ENCODE measurements around the gene GPC5.
"Not testable (repeated sequence)": the region's sequence is repeated elsewhere in the genome, so short reads cannot be mapped to it uniquely, and the experiment has no call there.

GPC5 gene

GRCh38 chr13:91649456-91649855, 251.0 kb downstream of the GPC5 start:
- DNase-seq (ENCODE audit: low spot score): no peak

- no peak for DNase-seq (ENCODE audit: low spot score)
Observed at GRCh38 chr13:91652404-91653301, 254.2 kb downstream of the GPC5 start.

DNA sequence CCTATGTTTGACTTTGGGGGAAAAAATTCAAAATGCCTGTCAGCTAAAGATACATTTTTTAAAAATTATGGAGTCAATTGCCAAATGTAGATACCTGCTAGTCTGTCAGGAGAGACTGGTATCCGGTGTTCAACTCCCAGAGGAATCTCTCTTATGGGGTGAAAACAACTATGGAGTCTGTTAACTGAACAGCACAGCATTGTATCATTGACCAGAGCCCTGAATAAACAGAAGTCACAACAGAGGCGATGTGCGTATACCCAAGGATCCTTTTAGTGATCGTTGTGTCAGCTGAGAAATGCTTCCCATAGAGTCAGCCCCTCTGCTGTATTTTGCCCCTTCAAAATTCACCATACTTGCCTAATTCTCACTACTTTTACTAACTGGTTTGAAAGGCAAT, 257.3 kb downstream of the GPC5 start:
- DNase-seq (ENCODE audit: low spot score): no peak

GRCh38 chr13:91657283-91657682, 258.9 kb downstream of the GPC5 start:
- DNase-seq (ENCODE audit: low spot score): no peak

GRCh38 chr13:91659256-91660075, 261.0 kb downstream of the GPC5 start:
- no peak for DNase-seq (ENCODE audit: low spot score)

DNA sequence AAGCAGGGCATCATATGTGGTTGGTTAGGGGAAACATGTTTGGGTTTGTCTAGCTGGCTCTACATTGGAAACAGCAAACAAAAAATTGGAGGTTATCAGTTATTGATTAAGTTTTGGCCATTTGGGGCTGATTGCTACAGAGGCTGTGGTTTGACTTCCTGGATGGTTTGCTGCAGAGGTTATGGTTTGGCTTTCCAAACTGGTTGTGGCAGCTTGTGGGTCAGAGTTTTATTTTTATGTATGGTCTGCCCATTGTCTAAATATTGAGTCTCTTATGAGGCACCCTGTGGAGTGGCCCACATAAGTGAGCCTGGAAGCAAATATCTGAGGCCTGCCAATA, 261.6 kb downstream of the GPC5 start:
- DNase-seq (ENCODE audit: low spot score): no peak

GRCh38 chr13:91661692-91662490, 263.5 kb downstream of the GPC5 start:
- DNase-seq (ENCODE audit: low spot score): no peak

- no peak for DNase-seq (ENCODE audit: low spot score)
Observed at GRCh38 chr13:91664039-91664438, 265.6 kb downstream of the GPC5 start.

DNA sequence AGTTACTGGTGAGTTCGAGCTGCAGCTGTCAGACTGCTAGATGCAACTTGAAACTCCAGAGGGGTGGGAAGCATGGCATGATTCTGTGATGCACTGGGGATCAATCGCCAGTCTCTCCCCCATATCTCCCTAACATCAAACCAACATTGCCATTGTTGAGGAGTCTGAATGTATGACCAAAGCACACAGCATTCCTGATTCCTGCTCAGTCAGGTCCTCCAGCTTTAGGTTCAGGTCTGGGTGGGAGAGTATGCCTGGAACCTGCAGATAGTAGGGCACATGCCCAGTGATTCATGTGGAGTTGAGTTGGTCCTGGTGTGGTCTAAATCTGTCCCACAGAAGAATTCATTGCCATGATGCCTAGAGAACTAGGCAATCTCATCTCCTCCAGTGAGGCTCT, 269.1 kb downstream of the GPC5 start:
- no peak for DNase-seq (ENCODE audit: low spot score)

- no peak for DNase-seq (ENCODE audit: low spot score)
Observed at GRCh38 chr13:91668866-91669495, 270.6 kb downstream of the GPC5 start.

DNA sequence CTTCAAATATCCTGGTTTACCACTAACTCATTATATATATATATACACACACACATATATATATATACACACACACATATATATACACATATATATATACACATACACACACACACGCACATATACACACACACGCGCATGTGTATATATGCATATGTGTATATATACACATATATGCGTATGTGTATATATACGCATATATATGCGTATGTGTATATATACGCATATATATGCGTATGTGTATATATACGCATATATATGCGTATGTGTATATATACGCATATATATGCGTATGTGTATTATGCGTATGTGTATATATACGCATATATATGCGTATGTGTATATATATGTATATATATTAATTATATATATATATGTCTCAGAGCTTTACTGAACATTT, 275.9 kb downstream of the GPC5 start:
- DNase-seq (ENCODE audit: low spot score): not testable (repeated sequence)

- no peak for DNase-seq (ENCODE audit: low spot score)
Observed at GRCh38 chr13:91684746-91685145, 286.3 kb downstream of the GPC5 start.

GRCh38 chr13:91690944-91691343, 292.5 kb downstream of the GPC5 start:
- no peak for DNase-seq (ENCODE audit: low spot score)

DNA sequence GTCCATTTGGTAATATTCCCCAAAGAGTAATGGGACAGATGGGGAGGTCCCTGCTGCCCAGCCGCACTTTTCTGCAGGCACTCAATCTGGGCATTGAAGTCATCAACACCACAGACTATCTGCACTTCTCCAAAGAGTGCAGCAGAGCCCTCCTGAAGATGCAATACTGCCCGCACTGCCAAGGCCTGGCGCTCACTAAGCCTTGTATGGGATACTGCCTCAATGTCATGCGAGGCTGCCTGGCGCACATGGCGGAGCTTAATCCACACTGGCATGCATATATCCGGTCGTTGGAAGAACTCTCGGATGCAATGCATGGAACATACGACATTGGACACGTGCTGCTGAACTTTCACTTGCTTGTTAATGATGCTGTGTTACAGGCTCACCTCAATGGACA, 295.0 kb downstream of the GPC5 start:
- no peak for DNase-seq (ENCODE audit: low spot score)

DNA sequence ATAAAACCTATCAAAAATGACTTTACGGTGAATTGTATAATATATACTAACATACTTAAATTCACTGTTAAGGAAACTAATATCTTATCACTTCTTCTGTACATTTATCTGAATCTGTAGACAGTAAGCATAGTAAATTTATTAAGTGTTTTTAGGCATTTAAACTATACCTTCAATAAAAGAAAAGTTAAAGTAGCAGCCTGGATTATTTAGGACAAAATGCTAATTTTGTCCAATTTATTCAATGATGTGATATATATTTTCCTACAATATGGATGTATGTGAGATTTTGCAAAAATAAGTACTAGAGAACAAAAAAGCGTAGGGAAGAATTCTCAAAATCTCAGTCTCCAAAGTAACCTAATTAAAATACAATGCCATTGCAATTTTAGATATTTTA, 299.9 kb downstream of the GPC5 start:
- DNase-seq (ENCODE audit: low spot score): no peak

- DNase-seq (ENCODE audit: low spot score): no peak
Observed at GRCh38 chr13:91698767-91699166, 300.3 kb downstream of the GPC5 start.

- no peak for DNase-seq (ENCODE audit: low spot score)
Observed at GRCh38 chr13:91699863-91700262, 301.4 kb downstream of the GPC5 start.

- no peak for DNase-seq (ENCODE audit: low spot score)
Observed at GRCh38 chr13:91701975-91702374, 303.6 kb downstream of the GPC5 start.

GRCh38 chr13:91702411-91702810, 304.0 kb downstream of the GPC5 start:
- DNase-seq (ENCODE audit: low spot score): no peak

DNA sequence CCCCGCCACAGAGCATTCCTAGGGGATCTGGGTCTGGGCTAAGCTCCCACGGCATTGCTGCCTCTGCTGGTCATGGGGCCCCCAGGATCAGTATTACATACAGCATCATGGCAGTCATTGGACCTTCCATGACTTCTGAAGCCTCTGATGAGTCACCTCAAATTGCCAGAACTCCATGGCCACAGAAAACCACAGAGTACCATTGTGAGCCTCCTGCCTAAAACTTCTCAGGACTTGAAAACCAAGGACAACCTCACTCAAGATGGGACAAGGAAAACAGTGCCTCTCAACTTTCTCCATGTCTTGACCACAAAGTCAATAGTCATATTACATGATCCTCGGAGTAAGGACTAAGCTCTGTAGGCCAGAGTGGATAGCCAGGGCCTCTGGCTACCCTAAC, 306.0 kb downstream of the GPC5 start:
- DNase-seq (ENCODE audit: low spot score): no peak

GRCh38 chr13:91708558-91708957, 310.1 kb downstream of the GPC5 start:
- no peak for DNase-seq (ENCODE audit: low spot score)

DNA sequence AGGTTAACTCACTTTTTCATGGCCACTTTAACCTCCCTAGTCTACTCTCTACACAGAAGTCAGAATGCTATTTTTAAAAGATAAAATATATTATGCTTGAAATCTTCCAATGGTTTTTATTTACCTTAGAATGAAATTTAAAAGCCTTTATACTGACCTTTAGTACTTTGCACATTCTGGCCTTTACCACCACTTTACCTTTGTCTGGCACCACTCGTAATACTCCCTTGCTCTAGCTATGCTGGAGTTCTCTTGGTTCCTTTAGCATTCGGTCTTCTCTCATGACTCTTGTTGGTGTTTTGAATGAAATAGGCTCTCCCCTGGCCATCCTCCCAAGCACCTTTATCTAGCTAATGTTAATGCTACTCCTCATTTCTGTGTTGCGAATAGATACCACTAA, 310.8 kb downstream of the GPC5 start:
- DNase-seq (ENCODE audit: low spot score): no peak

Data from germinal center (tissue), 1 donor.